Esophagus squamous epithelium (tissue), 5 donors: ENCODE measurements around the gene NUP205. TPM values are rescaled to one million over a fixed set of nuclear protein-coding genes. Genes with fewer than 3 reads are reported as not detected.

Experiments used
- DNase-seq: peaks from one replicate; lab custom pipeline; 2025; lab: John Stamatoyannopoulos, UW
- H3K27ac ChIP-seq, 4 donors: fragments of 200-600 bp; sonication (generic); one replicate each; pipeline ENCODE4 v1.5.1; 2016 to 2019; ENCODE audit warnings: mild to moderate bottlenecking in 1 of 4
- H3K27me3 ChIP-seq, 4 donors: fragments of 200-600 bp; sonication (generic); 1 replicate in 3 of 4; 2 replicates in 1 of 4; pipeline versions ENCODE4 v1.5.1 to v1.6.0; 2017 to 2021; ENCODE audit warnings: antibody characterized with exemption in 1 of 4
- H3K36me3 ChIP-seq, 3 donors: fragments of 200-600 bp; sonication (generic); one replicate each; pipeline ENCODE4 v1.5.1; 2016 to 2019
- H3K4me1 ChIP-seq, 3 donors: fragments of 200-600 bp; sonication (generic); one replicate each; pipeline ENCODE4 v1.5.1; 2017 to 2019
- H3K4me3 ChIP-seq, 4 donors: fragments of 200-600 bp; sonication (generic); 1 replicate in 3 of 4; 2 replicates in 1 of 4; pipeline ENCODE4 v1.5.1; 2016 to 2019; ENCODE audit warnings: mild to moderate bottlenecking in 2 of 4, moderate library complexity in 1 of 4
- H3K9me3 ChIP-seq, 3 donors: fragments of 200-600 bp; sonication (generic); one replicate each; pipeline ENCODE4 v1.5.1; 2016 to 2019
- CTCF ChIP-seq, 6 experiments: fragments of 450-650 bp in 4 of 6; fragments of 200-600 bp in 2 of 6; sonication (generic) in 2 of 6; IDR thresholded peaks; one replicate each; pipeline ENCODE4 v1.5.1; 2016 to 2019; ENCODE audit warnings: antibody characterized with exemption in 6 of 6, mild to moderate bottlenecking in 4 of 6, moderate library complexity in 4 of 6
- POLR2A ChIP-seq, 4 donors: fragments of 450-650 bp; IDR thresholded peaks; one replicate each; pipeline ENCODE4 v1.6.1; 2017; ENCODE audit warnings: antibody characterized with exemption in 4 of 4, mild to moderate bottlenecking in 4 of 4, moderate library complexity in 3 of 4
- WGBS, 2 donors: methylation state at CpG; one replicate each; pipeline ENCODE4 v1.1.5; 2018; 5-methylcytosine and 5-hydroxymethylcytosine counted together
- intact Hi-C: fragments of 100-400 bp; cut with DNase I; formaldehyde crosslinking; loops from one replicate; pipeline ENCODE4 v1.15.0; 2022
- total RNA-seq, 4 donors: library from RNA; depleted of rRNA; stranded (reverse); fragments of >200 nt; gene quantifications; one replicate each; pipeline ENCODE4 v1.1.0, GENCODE V29; 2016
- donor health status: DM: yes; HTN: yes; CAD: no.

NUP205 gene
- total RNA-seq, 4 donors from 2014 or later = 33.8 to 60.5 (median 48.1) TPM

- Histone ChIP-seq H3K27ac (no peak overlapping the region), H3K9me3 (no peaks in the 10 kb centered on the region), H3K36me3 (peaks cover 0 to 48% (median 0%) of the 10 kb centered on the region in 3 donors), H3K4me1 (no peaks in the 10 kb centered on the region), H3K4me3 (no peak overlapping the region), H3K27me3 (no peaks in the 10 kb centered on the region)
- no peak for DNase-seq
- WGBS, 2 donors = 69 to 72% methylated on average over 14 of the region's 15 CpGs
- no peak for TF ChIP-seq CTCF (IDR thresholded peaks at IDR 0.05)
- no peak for TF ChIP-seq POLR2A (IDR thresholded peaks at IDR 0.05)
- intact Hi-C loops = no loop called here
These were observed 93.3 kb downstream of the NUP205 start for GRCh38 chr7:135650831-135651573.

- Histone ChIP-seq H3K36me3 (peaks cover 0 to 23% (median 0%) of the 10 kb centered on the region in 3 donors), H3K4me3 (no peak overlapping the region), H3K9me3 (no peaks in the 10 kb centered on the region), H3K27ac (no peak overlapping the region), H3K4me1 (no peaks in the 10 kb centered on the region), H3K27me3 (no peaks in the 10 kb centered on the region)
- TF ChIP-seq POLR2A (IDR thresholded peaks at IDR 0.05) (no peak), CTCF (IDR thresholded peaks at IDR 0.05) (no peak)
- 84 to 91% methylated on average over 11 to 12 of the region's 12 CpGs for WGBS, 2 donors
- intact Hi-C loops = no loop called here
- no peak for DNase-seq
These were observed 95.8 kb downstream of the NUP205 start for GRCh38 chr7:135653340-135654080.

GRCh38 chr7:135658564-135658963 lies 100.8 kb downstream of the NUP205 start:
- no peak for TF ChIP-seq POLR2A (IDR thresholded peaks at IDR 0.05)
- TF ChIP-seq CTCF (IDR thresholded peaks at IDR 0.05) = no peak
- 85 to 95% methylated on average over 5 of the region's 5 CpGs for WGBS, 2 donors
- no peak overlapping the region for H3K27ac ChIP-seq
- H3K9me3 ChIP-seq = no peaks in the 10 kb centered on the region
- intact Hi-C loops = no loop called here
- no peak overlapping the region for H3K4me3 ChIP-seq
- no peak for DNase-seq
- no peaks in the 10 kb centered on the region for H3K36me3 ChIP-seq
- no peaks in the 10 kb centered on the region for H3K27me3 ChIP-seq
- H3K4me1 ChIP-seq = peaks cover 6 to 14% (median 8%) of the 10 kb centered on the region in 3 donors

- DNase-seq = no peak
- TF ChIP-seq CTCF (IDR thresholded peaks at IDR 0.05) = no peak
- no peak for TF ChIP-seq POLR2A (IDR thresholded peaks at IDR 0.05)
- Histone ChIP-seq H3K4me1 (peaks cover 7 to 21% (median 13%) of the 10 kb centered on the region in 3 donors), H3K27me3 (no peaks in the 10 kb centered on the region), H3K27ac (no peak overlapping the region), H3K36me3 (no peaks in the 10 kb centered on the region), H3K9me3 (no peaks in the 10 kb centered on the region), H3K4me3 (no peak overlapping the region)
- 71 to 73% methylated on average over 5 to 9 of the region's 9 CpGs for WGBS, 2 donors
- intact Hi-C loops = no loop called here
These were observed 101.6 kb downstream of the NUP205 start for GRCh38 chr7:135659159-135659846.
